Keratinocyte (primary cell): ENCODE data around the gene DCUN1D1. TPM values are rescaled to one million over a fixed set of nuclear protein-coding genes. Genes with fewer than 3 reads are reported as not detected.

ENCODE experiments used
- DNase-seq: peaks from one replicate; pipeline ENCODE4 v3.0.0-alpha.2; 2011; ENCODE audit warnings: low read depth, missing footprints, low spot score
- FAIRE-seq: peaks from 2 replicates; lab custom pipeline; 2011; peaks lifted over from hg19 to GRCh38; lab: Jason Lieb, UNC
- H2AFZ ChIP-seq: 2 replicates; pipeline ENCODE4 v1.6.0; 2012; ENCODE audit warnings: low read length, control low read depth, inconsistent platforms; ENCODE audit not compliant: control insufficient read depth
- H3K27ac ChIP-seq: 2 replicates; pipeline ENCODE4 v1.5.1; 2011; ENCODE audit warnings: low read length; ENCODE audit not compliant: control insufficient read depth, insufficient read depth
- H3K27me3 ChIP-seq: 3 replicates; pipeline ENCODE4 v1.6.0; 2011; ENCODE audit warnings: low read length; ENCODE audit not compliant: control insufficient read depth, insufficient read depth; ENCODE audit errors: extremely low read depth
- H3K36me3 ChIP-seq, 2 experiments: 2 replicates in 1 of 2; 3 replicates in 1 of 2; pipeline ENCODE4 v1.5.1; 2011; ENCODE audit warnings: low read length in 2 of 2, mild to moderate bottlenecking in 1 of 2; ENCODE audit not compliant: control insufficient read depth in 2 of 2, insufficient read depth in 2 of 2; ENCODE audit errors: extremely low read depth in 1 of 2
- H3K4me1 ChIP-seq: 3 replicates; pipeline ENCODE4 v1.5.1; 2011; ENCODE audit warnings: low read length; ENCODE audit not compliant: control insufficient read depth, insufficient read depth; ENCODE audit errors: extremely low read depth
- H3K4me2 ChIP-seq: 3 replicates; pipeline ENCODE4 v1.6.0; 2011; ENCODE audit warnings: low read depth, low read length; ENCODE audit not compliant: control insufficient read depth, insufficient read depth; ENCODE audit errors: extremely low read depth
- H3K4me3 ChIP-seq, 3 experiments: fragments of 200-600 bp in 1 of 3; sonication (generic) in 1 of 3; 2 replicates in 2 of 3; 3 replicates in 1 of 3; pipeline ENCODE4 v1.5.1; 2011 to 2016; ENCODE audit warnings: low read length in 3 of 3, mild to moderate bottlenecking in 3 of 3, control low read depth in 2 of 3, inconsistent platforms in 1 of 3, low read depth in 1 of 3, mixed read lengths in 1 of 3, mixed run types in 1 of 3, moderate library complexity in 1 of 3; ENCODE audit not compliant: control insufficient read depth in 2 of 3, insufficient read depth in 2 of 3; ENCODE audit errors: extremely low read depth in 1 of 3
- H3K79me2 ChIP-seq: 2 replicates; pipeline ENCODE4 v1.6.0; 2012; ENCODE audit warnings: low read length; ENCODE audit not compliant: control insufficient read depth, insufficient read depth
- H3K9ac ChIP-seq: 3 replicates; pipeline ENCODE4 v1.6.0; 2011; ENCODE audit warnings: low read length; ENCODE audit not compliant: control insufficient read depth, insufficient read depth; ENCODE audit errors: extremely low read depth
- H3K9me1 ChIP-seq: 3 replicates; pipeline ENCODE4 v1.6.0; 2011; ENCODE audit warnings: low read length; ENCODE audit not compliant: control insufficient read depth, insufficient read depth; ENCODE audit errors: extremely low read depth
- H3K9me3 ChIP-seq: 2 replicates; pipeline ENCODE4 v1.5.1; 2012; ENCODE audit warnings: low read depth, low read length; ENCODE audit not compliant: control insufficient read depth
- H4K20me1 ChIP-seq: 3 replicates; pipeline ENCODE4 v1.6.0; 2011; ENCODE audit warnings: low read length; ENCODE audit not compliant: control insufficient read depth, insufficient read depth; ENCODE audit errors: extremely low read depth
- EZH2 ChIP-seq: IDR thresholded peaks from one replicate; pipeline ENCODE4 v1.6.1; 2012; ENCODE audit warnings: inconsistent platforms, mild to moderate bottlenecking, low read length, moderate library complexity
- dilution Hi-C: fragments of 300-500 bp; cut with MboI; formaldehyde crosslinking; loops from one replicate; pipeline ENCODE4 v1.7.0; 2020; ENCODE audit warnings: low sequenced_read_pairs; ENCODE audit not compliant: extremely low pct_ligation_motif_present
- polyA plus RNA-seq, 5 experiments: library from polyadenylated mRNA; depleted of rRNA in 3 of 5; stranded (reverse) in 3 of 5; stranded (forward) in 1 of 5; unstranded in 1 of 5; fragments of >200 nt; gene quantifications; 1 replicate in 1 of 5; 2 replicates in 3 of 5; 3 replicates in 1 of 5; pipeline versions ENCODE4 v1.2.1 to v1.2.3, GENCODE V29; 2011 to 2012; ENCODE audit warnings: missing spikeins in 2 of 5, low read depth in 1 of 5, low replicate concordance in 1 of 5
- TF ChIP-seq, protein P1 (sequence below), 3 experiments: IDR thresholded peaks in 1 of 3; conservative IDR thresholded peaks in 1 of 3; optimal IDR thresholded peaks in 1 of 3; 2 replicates in 2 of 3; 3 replicates in 1 of 3; pipeline versions ENCODE3 to v1.5.1; 2011; ENCODE audit warnings: low read length in 3 of 3, mild to moderate bottlenecking in 3 of 3, moderate library complexity in 2 of 3, control low read depth in 1 of 3, inconsistent platforms in 1 of 3; ENCODE audit not compliant: insufficient read depth in 2 of 3; ENCODE audit errors: extremely low read depth in 1 of 3

The DCUN1D1 gene
- polyA plus RNA-seq, 1 donor (not counting 4 experiments of a cell fraction or from before 2014, with no cell fraction given): 30.1 TPM

DNA sequence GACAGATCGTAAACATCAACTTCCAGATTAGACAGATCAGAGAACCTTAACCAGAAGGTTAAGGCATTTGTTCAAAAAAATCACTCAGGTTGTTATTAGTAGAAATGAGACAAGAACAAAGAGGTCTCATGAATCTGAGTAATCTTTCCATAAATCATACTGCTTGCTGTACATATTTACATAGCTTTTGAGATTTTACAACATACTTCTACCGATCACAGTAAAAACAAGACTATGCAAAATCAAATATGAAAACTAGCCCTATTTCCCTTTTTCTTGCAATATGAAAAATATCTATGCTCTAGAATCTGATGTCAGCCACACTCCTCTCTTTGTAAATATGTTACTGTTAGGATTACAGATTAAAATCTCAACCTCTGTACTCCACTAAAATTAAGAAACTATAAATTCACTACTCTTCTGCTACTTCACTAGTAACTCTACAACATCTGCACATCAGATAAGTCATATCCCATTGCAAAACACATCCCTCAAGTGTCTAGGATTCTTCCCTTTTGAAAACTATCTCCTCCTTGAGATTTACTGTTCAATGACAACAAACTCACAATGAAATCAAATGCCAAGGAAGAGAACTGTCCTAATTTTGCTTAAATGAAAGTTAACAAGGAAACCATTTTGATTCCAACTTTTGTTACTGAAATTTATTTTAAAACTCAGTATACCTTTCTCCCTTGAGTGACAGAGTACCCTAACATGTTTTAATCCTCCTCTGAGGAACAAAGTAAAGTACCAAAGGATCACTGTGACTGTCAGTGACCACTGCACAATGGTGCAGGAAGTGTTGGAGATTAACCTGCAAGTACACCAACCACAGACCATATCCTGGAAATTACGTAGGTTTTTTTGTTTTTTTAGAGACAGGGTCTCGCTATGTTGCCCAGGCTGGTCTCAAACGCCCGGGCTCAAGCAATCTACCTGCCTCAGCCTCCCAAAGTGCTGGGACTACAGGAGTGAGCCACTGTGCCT lies 12.8 kb downstream of the DCUN1D1 start:
- H3K4me3 ChIP-seq: no peak overlapping the region
- no peak overlapping the region for H2AFZ ChIP-seq
- no peaks in the 10 kb centered on the region for H3K27me3 ChIP-seq
- peaks cover 56% of the 10 kb centered on the region for H3K79me2 ChIP-seq
- no peak overlapping the region for H3K27ac ChIP-seq
- H3K4me1 ChIP-seq: peaks cover 12% of the 10 kb centered on the region
- TF ChIP-seq, protein P1, sequence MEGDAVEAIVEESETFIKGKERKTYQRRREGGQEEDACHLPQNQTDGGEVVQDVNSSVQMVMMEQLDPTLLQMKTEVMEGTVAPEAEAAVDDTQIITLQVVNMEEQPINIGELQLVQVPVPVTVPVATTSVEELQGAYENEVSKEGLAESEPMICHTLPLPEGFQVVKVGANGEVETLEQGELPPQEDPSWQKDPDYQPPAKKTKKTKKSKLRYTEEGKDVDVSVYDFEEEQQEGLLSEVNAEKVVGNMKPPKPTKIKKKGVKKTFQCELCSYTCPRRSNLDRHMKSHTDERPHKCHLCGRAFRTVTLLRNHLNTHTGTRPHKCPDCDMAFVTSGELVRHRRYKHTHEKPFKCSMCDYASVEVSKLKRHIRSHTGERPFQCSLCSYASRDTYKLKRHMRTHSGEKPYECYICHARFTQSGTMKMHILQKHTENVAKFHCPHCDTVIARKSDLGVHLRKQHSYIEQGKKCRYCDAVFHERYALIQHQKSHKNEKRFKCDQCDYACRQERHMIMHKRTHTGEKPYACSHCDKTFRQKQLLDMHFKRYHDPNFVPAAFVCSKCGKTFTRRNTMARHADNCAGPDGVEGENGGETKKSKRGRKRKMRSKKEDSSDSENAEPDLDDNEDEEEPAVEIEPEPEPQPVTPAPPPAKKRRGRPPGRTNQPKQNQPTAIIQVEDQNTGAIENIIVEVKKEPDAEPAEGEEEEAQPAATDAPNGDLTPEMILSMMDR (optimal IDR thresholded peaks at IDR 0.05 in 1 of 3, IDR thresholded peaks at IDR 0.05 in 1 of 3, conservative IDR thresholded peaks at IDR 0.05 in 1 of 3; ENCODE audit: extremely low read depth in 1 of 3, insufficient read depth in 2 of 3, low read length in 3 of 3): no peak
- TF ChIP-seq EZH2: no peak
- H3K9me3 ChIP-seq: no peaks in the 10 kb centered on the region
- peaks cover 2% of the 10 kb centered on the region for H3K9me1 ChIP-seq
- FAIRE-seq (no peak), DNase-seq (no peak)
- peaks cover 0 to 6% of the 10 kb centered on the region in 2 experiments for H3K36me3 ChIP-seq
- peaks cover 3% of the 10 kb centered on the region for H4K20me1 ChIP-seq
- H3K4me2 ChIP-seq: no peak overlapping the region
- dilution Hi-C loops: no loop called here
- H3K9ac ChIP-seq: no peak overlapping the region

DNA sequence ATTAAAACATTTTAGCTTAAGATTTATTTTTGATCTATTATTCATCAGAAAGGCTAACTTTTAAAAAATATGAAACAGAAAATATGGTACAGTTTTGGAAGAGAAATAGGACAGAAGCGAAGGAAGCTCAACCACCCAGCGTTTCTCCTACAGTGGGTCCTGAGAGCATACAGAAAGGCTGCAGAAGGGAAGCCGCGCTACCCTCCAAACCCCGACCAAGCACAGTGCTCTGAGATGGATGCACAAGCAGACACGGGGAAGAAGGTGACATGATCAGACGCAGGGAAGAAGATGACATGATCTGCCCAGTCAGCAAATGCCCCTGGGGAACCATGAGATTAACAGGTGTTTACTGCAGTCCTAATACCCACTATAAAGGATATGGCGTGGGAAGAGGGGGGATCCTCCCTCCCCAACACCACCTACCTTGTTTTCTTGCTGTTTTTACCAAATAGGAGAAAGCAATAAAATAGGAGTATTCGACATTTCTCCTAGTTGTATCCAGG lies 14.4 kb downstream of the DCUN1D1 start:
- no peaks in the 10 kb centered on the region for H3K27me3 ChIP-seq
- DNase-seq: no peak
- dilution Hi-C loops: no loop called here
- no peaks in the 10 kb centered on the region for H4K20me1 ChIP-seq
- peaks cover 43% of the 10 kb centered on the region for H3K79me2 ChIP-seq
- peaks cover 0 to 6% of the 10 kb centered on the region in 2 experiments for H3K36me3 ChIP-seq
- no peak overlapping the region for H3K4me3 ChIP-seq
- H3K27ac ChIP-seq: no peak overlapping the region
- no peak overlapping the region for H3K9ac ChIP-seq
- no peak overlapping the region for H2AFZ ChIP-seq
- H3K9me1 ChIP-seq: peaks cover 2% of the 10 kb centered on the region
- TF ChIP-seq, protein P1 (optimal IDR thresholded peaks at IDR 0.05 in 1 of 3, IDR thresholded peaks at IDR 0.05 in 1 of 3, conservative IDR thresholded peaks at IDR 0.05 in 1 of 3; ENCODE audit: extremely low read depth in 1 of 3, insufficient read depth in 2 of 3, low read length in 3 of 3): no peak
- TF ChIP-seq EZH2: no peak
- H3K4me1 ChIP-seq: peaks cover 12% of the 10 kb centered on the region
- no peak for FAIRE-seq
- no peaks in the 10 kb centered on the region for H3K9me3 ChIP-seq
- no peak overlapping the region for H3K4me2 ChIP-seq
